K562 (cell line): ENCODE measurements around the gene MBLAC2. TPM values are rescaled to one million over a fixed set of nuclear protein-coding genes. Genes with fewer than 3 reads are reported as not detected.

Source experiments
- GATAD2A ChIP-seq: fragments of 450-650 bp; IDR thresholded peaks from 2 replicates; pipeline ENCODE4 v1.6.1; 2017
- MAFK ChIP-seq: IDR thresholded peaks from 2 replicates; pipeline ENCODE4 v1.6.1; 2011; ENCODE audit warnings: low read length, improper control_type of control experiment
- MEIS2 ChIP-seq: fragments of 450-650 bp; IDR thresholded peaks from 2 replicates; pipeline ENCODE4 v1.6.1; 2014; ENCODE audit warnings: mild to moderate bottlenecking; ENCODE audit not compliant: partially characterized antibody
- MTA2 ChIP-seq: fragments of 450-650 bp; IDR thresholded peaks from 2 replicates; pipeline ENCODE4 v1.6.1; 2016; ENCODE audit warnings: low read depth
- NCOR1 ChIP-seq: fragments of 450-650 bp; IDR thresholded peaks from 2 replicates; pipeline ENCODE4 v1.6.1; 2016; ENCODE audit warnings: mild to moderate bottlenecking, moderate library complexity
- NEUROD1 ChIP-seq: fragments of 150-350 bp; IDR thresholded peaks from 2 replicates; pipeline ENCODE4 v1.6.1; 2014; ENCODE audit warnings: borderline replicate concordance, low read length, low read depth; ENCODE audit not compliant: partially characterized antibody
- PTBP1 ChIP-seq: fragments of 200-400 bp; formaldehyde crosslinking; IDR thresholded peaks from 2 replicates; pipeline ENCODE4 v1.6.1; 2017; ENCODE audit warnings: low read depth, low read length
- STAG1 ChIP-seq: sonication (generic); formaldehyde crosslinking; IDR thresholded peaks from 2 replicates; pipeline ENCODE4 v1.5.0; 2020; ENCODE audit warnings: missing genetic modification reagents, borderline replicate concordance
- STAT5B ChIP-seq: fragments of 250-450 bp; sonication (Bioruptor Pico); IDR thresholded peaks from 2 replicates; pipeline ENCODE4 v1.8.0; 2021; ENCODE audit warnings: mild to moderate bottlenecking, inconsistent platforms
- ZEB2 ChIP-seq: fragments of 450-650 bp; IDR thresholded peaks from 2 replicates; pipeline ENCODE4 v1.6.1; 2016
- ZNF384 ChIP-seq: IDR thresholded peaks from 2 replicates; pipeline ENCODE4 v1.6.1; 2012; ENCODE audit warnings: low read depth, low read length, improper control_type of control experiment
- polyA plus RNA-seq, 8 experiments: library from polyadenylated mRNA; depleted of rRNA in 4 of 8; stranded (reverse) in 5 of 8; unstranded in 3 of 8; fragments of >200 nt; fragmentation: Nextera tagmentation in 2 of 8; fragmentation: Illumina TruSeq in 1 of 8; extraction: Ambion mirVana in 2 of 8; extraction: Trizol in 1 of 8; gene quantifications; 2 replicates each; pipeline versions ENCODE4 v1.2.1 to v1.2.3, GENCODE V29; 2011 to 2014; ENCODE audit warnings: inconsistent platforms in 1 of 8, missing spikeins in 1 of 8
- total RNA-seq, 7 experiments: library from RNA; depleted of rRNA in 6 of 7; stranded (reverse); fragments of >200 nt in 6 of 7; fragmentation: Illumina TruSeq in 2 of 7; extraction: Trizol in 2 of 7; gene quantifications; 2 replicates each; pipeline versions ENCODE4 v1.2.1 to v1.2.3, GENCODE V29; 2011 to 2021; ENCODE audit warnings: low replicate concordance in 1 of 7
- TF ChIP-seq, protein P1 (sequence below), 3 experiments: IDR thresholded peaks in 2 of 3; conservative IDR thresholded peaks in 1 of 3; 2 replicates each; pipeline ENCODE4 v1.5.1; 2011 to 2012; ENCODE audit warnings: low read length in 3 of 3, mild to moderate bottlenecking in 3 of 3, control low read depth in 2 of 3, improper control_type of control experiment in 1 of 3, inconsistent platforms in 1 of 3, low read depth in 1 of 3, mixed read lengths in 1 of 3, moderate library complexity in 1 of 3; ENCODE audit not compliant: insufficient read depth in 2 of 3
- TF ChIP-seq, protein P2 (sequence below): fragments of 250-450 bp; sonication (Bioruptor Pico); IDR thresholded peaks from 2 replicates; pipeline ENCODE4 v1.5.1; 2021; ENCODE audit warnings: mild to moderate bottlenecking
- TF ChIP-seq, protein P3 (sequence below): IDR thresholded peaks from 2 replicates; pipeline ENCODE4 v1.6.1; 2012; ENCODE audit warnings: low read depth, low read length, improper control_type of control experiment, borderline replicate concordance
- TF ChIP-seq, protein P4 (sequence below): fragments of 450-650 bp; formaldehyde crosslinking; IDR thresholded peaks from 2 replicates; pipeline ENCODE4 v1.4.0; 2020; ENCODE audit warnings: mild to moderate bottlenecking
- TF ChIP-seq, protein P5 (sequence below): sonication (generic); formaldehyde crosslinking; IDR thresholded peaks from 2 replicates; pipeline ENCODE4 v1.8.1; 2022; ENCODE audit warnings: missing genetic modification reagents
- TF ChIP-seq, protein P6 (sequence below): fragments of 450-650 bp; formaldehyde crosslinking; conservative IDR thresholded peaks from 2 replicates; pipeline ENCODE4 v1.4.0; 2022; ENCODE audit warnings: mild to moderate bottlenecking, missing genetic modification characterization

Gene MBLAC2
- total and polyA plus RNA-seq, 9 of the 15 experiments (the other 6 are each of a cell fraction or from before 2014, with no cell fraction given): 2.4 to 13.1 (median 10.3) TPM

DNA sequence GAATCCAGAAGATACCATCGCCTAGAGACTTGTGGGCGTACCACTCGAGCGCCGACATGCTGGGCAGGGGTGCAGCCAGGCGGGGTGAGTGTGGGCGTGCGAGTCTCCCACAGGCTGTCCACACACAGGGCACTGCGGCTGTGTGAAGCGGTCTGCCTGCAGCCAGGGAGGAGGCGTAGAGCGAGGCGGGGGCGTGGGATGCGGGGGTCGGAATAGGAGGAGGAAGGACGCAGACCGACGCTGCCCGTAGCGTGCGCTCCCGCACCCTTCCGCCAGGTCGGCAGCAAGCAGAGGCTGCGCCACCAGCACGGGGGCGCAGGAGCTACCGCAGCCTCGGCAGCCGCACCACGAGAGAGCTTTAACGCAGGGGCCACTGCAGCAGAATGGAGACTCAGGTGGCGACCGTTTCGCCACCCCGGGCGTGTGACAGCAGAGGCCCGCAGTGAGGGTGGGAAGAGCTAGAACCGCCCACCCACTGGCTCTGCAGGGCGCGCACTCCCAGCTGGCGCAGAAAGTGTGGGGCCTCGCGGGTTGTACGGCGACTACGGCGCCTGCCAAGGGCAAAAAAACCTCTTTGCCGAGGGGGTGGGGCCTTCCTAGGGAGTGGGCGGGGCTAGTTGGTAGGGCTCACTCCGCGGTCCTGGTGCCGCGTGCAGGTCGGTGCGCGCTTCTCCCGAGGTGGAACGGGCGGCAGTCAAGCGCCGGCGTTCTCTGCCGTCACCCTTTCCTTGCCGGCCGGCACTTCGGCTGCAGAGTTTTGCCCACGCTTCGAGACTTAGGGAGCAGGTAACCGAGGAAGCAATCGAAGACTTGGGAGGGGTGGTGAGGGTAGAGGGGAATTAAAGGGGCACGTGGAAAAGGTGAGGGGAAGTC is at the start of gene MBLAC2, which contains the start of gene POLR3G (continued):
- TF ChIP-seq, protein P1, sequence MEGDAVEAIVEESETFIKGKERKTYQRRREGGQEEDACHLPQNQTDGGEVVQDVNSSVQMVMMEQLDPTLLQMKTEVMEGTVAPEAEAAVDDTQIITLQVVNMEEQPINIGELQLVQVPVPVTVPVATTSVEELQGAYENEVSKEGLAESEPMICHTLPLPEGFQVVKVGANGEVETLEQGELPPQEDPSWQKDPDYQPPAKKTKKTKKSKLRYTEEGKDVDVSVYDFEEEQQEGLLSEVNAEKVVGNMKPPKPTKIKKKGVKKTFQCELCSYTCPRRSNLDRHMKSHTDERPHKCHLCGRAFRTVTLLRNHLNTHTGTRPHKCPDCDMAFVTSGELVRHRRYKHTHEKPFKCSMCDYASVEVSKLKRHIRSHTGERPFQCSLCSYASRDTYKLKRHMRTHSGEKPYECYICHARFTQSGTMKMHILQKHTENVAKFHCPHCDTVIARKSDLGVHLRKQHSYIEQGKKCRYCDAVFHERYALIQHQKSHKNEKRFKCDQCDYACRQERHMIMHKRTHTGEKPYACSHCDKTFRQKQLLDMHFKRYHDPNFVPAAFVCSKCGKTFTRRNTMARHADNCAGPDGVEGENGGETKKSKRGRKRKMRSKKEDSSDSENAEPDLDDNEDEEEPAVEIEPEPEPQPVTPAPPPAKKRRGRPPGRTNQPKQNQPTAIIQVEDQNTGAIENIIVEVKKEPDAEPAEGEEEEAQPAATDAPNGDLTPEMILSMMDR (IDR thresholded peaks at IDR 0.05 in 2 of 3, conservative IDR thresholded peaks at IDR 0.05 in 1 of 3; ENCODE audit: insufficient read depth in 2 of 3, low read depth in 1 of 3, low read length in 3 of 3): peak; percentile 36 to 84 (median 52)
- no peak; the same call in 1 of the 2 replicates for TF ChIP-seq STAG1 (CRISPR knock-in tag)
- TF ChIP-seq, protein P2, sequence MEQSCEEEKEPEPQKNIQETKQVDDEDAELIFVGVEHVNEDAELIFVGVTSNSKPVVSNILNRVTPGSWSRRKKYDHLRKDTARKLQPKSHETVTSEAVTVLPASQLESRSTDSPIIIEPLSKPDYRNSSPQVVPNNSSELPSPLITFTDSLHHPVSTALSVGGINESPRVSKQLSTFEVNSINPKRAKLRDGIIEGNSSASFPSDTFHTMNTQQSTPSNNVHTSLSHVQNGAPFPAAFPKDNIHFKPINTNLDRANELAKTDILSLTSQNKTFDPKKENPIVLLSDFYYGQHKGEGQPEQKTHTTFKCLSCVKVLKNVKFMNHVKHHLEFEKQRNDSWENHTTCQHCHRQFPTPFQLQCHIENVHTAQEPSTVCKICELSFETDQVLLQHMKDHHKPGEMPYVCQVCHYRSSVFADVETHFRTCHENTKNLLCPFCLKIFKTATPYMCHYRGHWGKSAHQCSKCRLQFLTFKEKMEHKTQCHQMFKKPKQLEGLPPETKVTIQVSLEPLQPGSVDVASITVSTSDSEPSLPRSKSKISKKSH (CRISPR knock-in tag): no peak
- TF ChIP-seq, protein P3, sequence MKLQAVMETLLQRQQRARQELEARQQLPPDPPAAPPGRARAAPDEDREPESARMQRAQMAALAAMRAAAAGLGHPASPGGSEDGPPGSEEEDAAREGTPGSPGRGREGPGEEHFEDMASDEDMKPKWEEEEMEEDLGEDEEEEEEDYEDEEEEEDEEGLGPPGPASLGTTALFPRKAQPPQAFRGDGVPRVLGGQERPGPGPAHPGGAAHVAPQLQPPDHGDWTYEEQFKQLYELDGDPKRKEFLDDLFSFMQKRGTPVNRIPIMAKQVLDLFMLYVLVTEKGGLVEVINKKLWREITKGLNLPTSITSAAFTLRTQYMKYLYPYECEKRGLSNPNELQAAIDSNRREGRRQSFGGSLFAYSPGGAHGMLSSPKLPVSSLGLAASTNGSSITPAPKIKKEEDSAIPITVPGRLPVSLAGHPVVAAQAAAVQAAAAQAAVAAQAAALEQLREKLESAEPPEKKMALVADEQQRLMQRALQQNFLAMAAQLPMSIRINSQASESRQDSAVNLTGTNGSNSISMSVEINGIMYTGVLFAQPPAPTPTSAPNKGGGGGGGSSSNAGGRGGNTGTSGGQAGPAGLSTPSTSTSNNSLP: no peak
- TF ChIP-seq NEUROD1: peak; percentile 53
- TF ChIP-seq NCOR1: no peak; the same call in 1 of the 2 replicates
- TF ChIP-seq, protein P4, sequence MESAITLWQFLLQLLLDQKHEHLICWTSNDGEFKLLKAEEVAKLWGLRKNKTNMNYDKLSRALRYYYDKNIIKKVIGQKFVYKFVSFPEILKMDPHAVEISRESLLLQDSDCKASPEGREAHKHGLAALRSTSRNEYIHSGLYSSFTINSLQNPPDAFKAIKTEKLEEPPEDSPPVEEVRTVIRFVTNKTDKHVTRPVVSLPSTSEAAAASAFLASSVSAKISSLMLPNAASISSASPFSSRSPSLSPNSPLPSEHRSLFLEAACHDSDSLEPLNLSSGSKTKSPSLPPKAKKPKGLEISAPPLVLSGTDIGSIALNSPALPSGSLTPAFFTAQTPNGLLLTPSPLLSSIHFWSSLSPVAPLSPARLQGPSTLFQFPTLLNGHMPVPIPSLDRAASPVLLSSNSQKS: no peak
- TF ChIP-seq, protein P5, sequence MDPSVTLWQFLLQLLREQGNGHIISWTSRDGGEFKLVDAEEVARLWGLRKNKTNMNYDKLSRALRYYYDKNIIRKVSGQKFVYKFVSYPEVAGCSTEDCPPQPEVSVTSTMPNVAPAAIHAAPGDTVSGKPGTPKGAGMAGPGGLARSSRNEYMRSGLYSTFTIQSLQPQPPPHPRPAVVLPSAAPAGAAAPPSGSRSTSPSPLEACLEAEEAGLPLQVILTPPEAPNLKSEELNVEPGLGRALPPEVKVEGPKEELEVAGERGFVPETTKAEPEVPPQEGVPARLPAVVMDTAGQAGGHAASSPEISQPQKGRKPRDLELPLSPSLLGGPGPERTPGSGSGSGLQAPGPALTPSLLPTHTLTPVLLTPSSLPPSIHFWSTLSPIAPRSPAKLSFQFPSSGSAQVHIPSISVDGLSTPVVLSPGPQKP (CRISPR knock-in tag): no peak
- no peak for TF ChIP-seq MTA2
- TF ChIP-seq STAT5B (CRISPR knock-in tag): no peak
- no peak for TF ChIP-seq PTBP1
- TF ChIP-seq, protein P6, sequence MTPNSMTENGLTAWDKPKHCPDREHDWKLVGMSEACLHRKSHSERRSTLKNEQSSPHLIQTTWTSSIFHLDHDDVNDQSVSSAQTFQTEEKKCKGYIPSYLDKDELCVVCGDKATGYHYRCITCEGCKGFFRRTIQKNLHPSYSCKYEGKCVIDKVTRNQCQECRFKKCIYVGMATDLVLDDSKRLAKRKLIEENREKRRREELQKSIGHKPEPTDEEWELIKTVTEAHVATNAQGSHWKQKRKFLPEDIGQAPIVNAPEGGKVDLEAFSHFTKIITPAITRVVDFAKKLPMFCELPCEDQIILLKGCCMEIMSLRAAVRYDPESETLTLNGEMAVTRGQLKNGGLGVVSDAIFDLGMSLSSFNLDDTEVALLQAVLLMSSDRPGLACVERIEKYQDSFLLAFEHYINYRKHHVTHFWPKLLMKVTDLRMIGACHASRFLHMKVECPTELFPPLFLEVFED (CRISPR knock-in tag): no peak
- TF ChIP-seq GATAD2A: no peak
- no peak for TF ChIP-seq MAFK
- TF ChIP-seq ZEB2: no peak; the same call in 1 of the 2 replicates
- TF ChIP-seq ZNF384: peak; percentile 58; the same call in 1 of the 2 replicates
- no peak for TF ChIP-seq MEIS2
